Measurements from ENCODE around the gene SORD.
A peak's percentile ranks its signal among the peaks of the same experiment; 100 is the strongest.
"Not testable (repeated sequence)": the region's sequence is repeated elsewhere in the genome, so short reads cannot be mapped to it uniquely, and the experiment has no call there.

The SORD gene

GRCh38 chr15:45075440-45076320 is 52.7 kb downstream of the SORD start:
- not testable (repeated sequence) for H3K4me1 Mint-ChIP-seq; H3K4me3 Mint-ChIP-seq; H3K36me3 Mint-ChIP-seq; H3K27ac Mint-ChIP-seq; DNase-seq (ENCODE audit: low spot score in 2 of 2); H3K9me3 Mint-ChIP-seq
- peak; percentile 41 for ATAC-seq

GRCh38 chr15:45077391-45077790 is 54.4 kb downstream of the SORD start:
- not testable (repeated sequence) for H3K36me3 Mint-ChIP-seq; H3K27ac Mint-ChIP-seq; DNase-seq (ENCODE audit: low spot score in 2 of 2); ATAC-seq; H3K9me3 Mint-ChIP-seq; H3K4me3 Mint-ChIP-seq; H3K4me1 Mint-ChIP-seq

GRCh38 chr15:45079201-45079600 is 56.2 kb downstream of the SORD start:
- not testable (repeated sequence) for ATAC-seq; DNase-seq (ENCODE audit: low spot score in 2 of 2); H3K9me3 Mint-ChIP-seq; H3K4me1 Mint-ChIP-seq; H3K27ac Mint-ChIP-seq; H3K4me3 Mint-ChIP-seq; H3K36me3 Mint-ChIP-seq

DNA sequence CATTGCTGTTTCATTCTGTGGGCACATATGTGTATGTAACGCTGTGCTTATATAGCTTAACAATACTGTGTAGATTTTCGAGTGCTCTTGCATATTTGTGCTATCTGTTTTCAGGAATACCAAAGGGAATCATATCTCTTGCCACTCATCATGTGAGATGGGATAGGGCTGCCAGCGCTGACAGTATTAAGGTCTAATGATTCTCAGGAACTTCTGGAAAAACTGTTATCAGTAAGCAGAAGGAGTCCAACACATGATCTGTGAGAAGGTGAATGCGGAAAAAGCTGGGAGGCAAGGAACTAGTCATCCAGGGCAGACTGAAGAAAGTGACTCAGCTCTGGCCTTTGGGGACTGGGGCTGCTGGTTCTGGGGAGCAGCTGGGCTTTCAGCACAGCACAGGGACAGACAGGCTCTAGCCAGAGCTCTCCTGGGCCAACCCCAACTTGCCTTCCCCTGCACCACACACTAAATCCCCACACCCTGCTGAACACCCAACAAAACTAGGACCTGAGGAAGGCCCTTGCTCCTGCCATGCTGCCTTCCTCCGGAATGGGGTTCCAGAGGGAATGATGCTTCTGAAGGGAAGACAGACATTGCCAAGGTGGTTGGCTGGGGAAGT is 56.7 kb downstream of the SORD start:
- H3K36me3 Mint-ChIP-seq; H3K9me3 Mint-ChIP-seq; ATAC-seq; H3K4me1 Mint-ChIP-seq; DNase-seq (ENCODE audit: low spot score in 2 of 2); H3K27ac Mint-ChIP-seq; H3K4me3 Mint-ChIP-seq: not testable (repeated sequence)

GRCh38 chr15:45080593-45080992 is 57.6 kb downstream of the SORD start:
- H3K9me3 Mint-ChIP-seq; DNase-seq (ENCODE audit: low spot score in 2 of 2); ATAC-seq; H3K4me1 Mint-ChIP-seq; H3K36me3 Mint-ChIP-seq; H3K4me3 Mint-ChIP-seq; H3K27ac Mint-ChIP-seq: not testable (repeated sequence)

DNA sequence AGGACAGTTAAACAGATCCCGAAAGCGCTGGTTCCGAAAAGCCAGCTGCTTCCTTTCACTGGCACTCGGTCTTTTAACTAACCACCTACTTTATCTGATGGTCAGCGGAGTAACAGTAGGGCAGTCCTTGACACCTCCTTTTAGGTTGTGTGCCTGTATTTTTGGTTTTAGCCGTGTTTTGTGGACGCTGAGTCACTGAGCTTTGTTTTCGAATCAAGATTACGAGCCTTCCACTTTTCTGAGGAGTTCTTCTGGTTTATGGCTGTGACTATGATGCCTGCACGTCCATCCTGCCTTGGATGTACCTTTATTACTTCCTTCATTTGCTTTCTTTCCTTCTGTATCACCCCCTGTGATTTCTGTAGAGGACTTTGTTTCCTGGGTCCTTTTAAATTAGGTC is 59.4 kb downstream of the SORD start:
- H3K4me1 Mint-ChIP-seq; DNase-seq (ENCODE audit: low spot score in 2 of 2); H3K4me3 Mint-ChIP-seq; H3K27ac Mint-ChIP-seq; ATAC-seq; H3K36me3 Mint-ChIP-seq; H3K9me3 Mint-ChIP-seq: not testable (repeated sequence)

- no peak for DNase-seq (ENCODE audit: low spot score in 2 of 2)
Measured at GRCh38 chr15:45083223-45083622, 60.2 kb downstream of the SORD start.

GRCh38 chr15:45084163-45084562 is 61.2 kb downstream of the SORD start:
- Mint-ChIP-seq H3K4me1 (no peaks in the 10 kb centered on the region), H3K4me3 (no peak overlapping the region), H3K36me3 (no peaks in the 10 kb centered on the region), H3K27ac (no peak overlapping the region), H3K9me3 (no peaks in the 10 kb centered on the region)
- ATAC-seq: no peak
- DNase-seq (ENCODE audit: low spot score in 2 of 2): no peak

More at GRCh38 chr15:45083223-45083622, 60.2 kb downstream of the SORD start:
- no peaks in the 10 kb centered on the region for H3K4me1 Mint-ChIP-seq
- H3K27ac Mint-ChIP-seq: no peak overlapping the region
- H3K4me3 Mint-ChIP-seq: no peak overlapping the region
- H3K36me3 Mint-ChIP-seq: no peaks in the 10 kb centered on the region
- H3K9me3 Mint-ChIP-seq: no peaks in the 10 kb centered on the region
- no peak for ATAC-seq

DNA sequence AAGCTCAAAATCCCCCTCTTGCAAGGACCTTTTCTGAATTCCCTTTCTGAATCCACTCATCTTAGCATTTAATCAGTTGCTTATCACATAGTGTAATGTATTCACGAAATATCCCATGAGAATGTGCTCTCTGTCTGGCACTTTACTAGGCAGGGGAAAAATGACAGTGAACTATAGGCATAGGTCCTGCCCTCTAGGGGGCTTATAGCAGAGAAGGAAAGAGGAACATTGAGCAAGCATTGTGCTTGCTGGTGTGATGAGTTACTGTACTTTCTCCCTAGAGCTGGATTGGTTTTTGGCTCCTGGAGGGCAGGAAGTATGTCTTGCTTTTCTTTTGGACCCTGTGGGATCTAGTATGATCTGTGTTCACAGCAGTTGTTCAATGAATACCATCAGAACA is 64.5 kb downstream of the SORD start:
- ATAC-seq: no peak

GRCh38 chr15:45088801-45089711 is 66.1 kb downstream of the SORD start:
- DNase-seq (ENCODE audit: low spot score in 2 of 2) (no peak), ATAC-seq (no peak)
- H3K9me3 Mint-ChIP-seq: no peaks in the 10 kb centered on the region
- H3K4me3 Mint-ChIP-seq: no peak overlapping the region
- H3K27ac Mint-ChIP-seq: no peak overlapping the region
- H3K4me1 Mint-ChIP-seq: no peaks in the 10 kb centered on the region
- no peaks in the 10 kb centered on the region for H3K36me3 Mint-ChIP-seq

More for the DNA sequence above, 64.5 kb downstream of the SORD start:
- Mint-ChIP-seq H3K27ac (no peak overlapping the region), H3K4me3 (no peak overlapping the region), H3K9me3 (no peaks in the 10 kb centered on the region), H3K4me1 (no peaks in the 10 kb centered on the region), H3K36me3 (no peaks in the 10 kb centered on the region)
- no peak for DNase-seq (ENCODE audit: low spot score in 2 of 2)

DNA sequence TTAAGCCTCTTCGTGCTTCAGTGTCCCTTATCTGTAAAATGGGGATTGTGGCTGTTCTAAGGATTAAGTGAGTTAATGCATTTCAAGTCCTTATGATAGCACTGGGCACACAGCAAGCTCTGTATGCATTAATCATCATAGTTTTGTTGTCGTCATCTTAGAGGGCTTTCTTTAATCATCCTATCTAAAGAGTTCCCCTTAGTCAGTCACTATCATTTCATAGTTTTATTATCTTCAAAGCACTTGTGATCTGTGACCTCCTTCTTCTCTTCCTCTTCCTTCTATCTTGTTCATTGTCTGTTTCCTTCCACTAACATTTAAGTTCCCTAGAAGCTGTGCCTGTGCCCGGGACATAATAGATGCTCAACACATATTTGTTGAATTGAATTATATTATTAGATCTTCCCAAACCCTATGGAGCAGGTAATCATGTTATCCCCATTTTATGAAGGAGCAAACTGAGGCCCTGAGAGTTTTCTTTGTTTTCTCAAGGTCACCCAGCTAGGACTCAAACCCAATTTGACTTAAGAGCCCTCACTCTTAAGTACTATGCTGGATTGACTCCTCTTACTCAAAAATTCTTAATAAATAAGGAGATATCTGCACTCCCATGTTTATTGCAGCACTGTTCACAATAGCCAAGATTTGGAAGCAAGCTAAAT is 66.8 kb downstream of the SORD start:
- Mint-ChIP-seq H3K27ac (no peak overlapping the region), H3K4me1 (no peaks in the 10 kb centered on the region), H3K4me3 (no peak overlapping the region), H3K36me3 (no peaks in the 10 kb centered on the region), H3K9me3 (no peaks in the 10 kb centered on the region)
- no peak for ATAC-seq
- no peak for DNase-seq (ENCODE audit: low spot score in 2 of 2)

DNA sequence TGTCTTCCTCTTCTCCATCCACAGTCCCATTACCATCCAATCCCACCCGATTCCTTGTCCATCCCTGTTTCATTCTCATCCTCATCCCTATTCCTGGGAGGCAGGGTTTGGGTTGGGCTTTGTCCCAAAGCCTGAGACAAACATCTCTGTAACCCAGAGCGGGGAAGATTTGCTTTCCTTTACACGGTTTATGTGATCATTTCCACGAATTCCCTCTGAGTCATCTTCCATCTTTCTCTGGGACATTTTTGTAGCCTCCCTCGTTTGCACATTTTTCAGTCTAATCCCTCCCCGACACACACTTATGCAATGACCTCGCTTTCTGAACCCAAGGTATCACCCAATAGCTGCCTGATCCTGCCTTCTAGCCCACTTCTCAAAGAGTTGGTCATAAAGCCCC is 68.2 kb downstream of the SORD start:
- no peak overlapping the region for H3K4me3 Mint-ChIP-seq
- no peaks in the 10 kb centered on the region for H3K9me3 Mint-ChIP-seq
- no peak for DNase-seq (ENCODE audit: low spot score in 2 of 2)
- H3K36me3 Mint-ChIP-seq: no peaks in the 10 kb centered on the region
- H3K4me1 Mint-ChIP-seq: no peaks in the 10 kb centered on the region
- peak overlapping the region; percentile 6 for H3K27ac Mint-ChIP-seq
- no peak for ATAC-seq

GRCh38 chr15:45091576-45091975 is 68.6 kb downstream of the SORD start:
- H3K4me3 Mint-ChIP-seq: no peak overlapping the region
- H3K4me1 Mint-ChIP-seq: no peaks in the 10 kb centered on the region
- DNase-seq (ENCODE audit: low spot score in 2 of 2) (no peak), ATAC-seq (no peak)
- no peaks in the 10 kb centered on the region for H3K9me3 Mint-ChIP-seq
- H3K27ac Mint-ChIP-seq: peak overlapping the region; percentile 6
- H3K36me3 Mint-ChIP-seq: no peaks in the 10 kb centered on the region

GRCh38 chr15:45093013-45093412 is 70.0 kb downstream of the SORD start:
- no peak overlapping the region for H3K27ac Mint-ChIP-seq
- no peaks in the 10 kb centered on the region for H3K9me3 Mint-ChIP-seq
- no peaks in the 10 kb centered on the region for H3K4me1 Mint-ChIP-seq
- DNase-seq (ENCODE audit: low spot score in 2 of 2): no peak
- H3K36me3 Mint-ChIP-seq: no peaks in the 10 kb centered on the region
- ATAC-seq: no peak
- H3K4me3 Mint-ChIP-seq: no peak overlapping the region
